Pancreas (tissue), 10 donors: ENCODE data around the gene VNN1. TPM values are rescaled to one million over a fixed set of nuclear protein-coding genes. Genes with fewer than 3 reads are reported as not detected.
"Not testable (repeated sequence)": the region's sequence is repeated elsewhere in the genome, so short reads cannot be mapped to it uniquely, and the experiment has no call there.

Experiments
- ATAC-seq, 4 donors: fragments of 200-7000 bp; cut with Tn5 transposase; one replicate each; pipeline versions ENCODE4 v1.8.0 to v1.9.1; 2020; ENCODE audit warnings: mild to moderate bottlenecking in 4 of 4, moderate library complexity in 4 of 4
- DNase-seq, 6 donors: peaks; one replicate each; pipeline ENCODE4 v3.0.0-alpha.2; 2020
- FAIRE-seq: peaks from 2 replicates; lab custom pipeline; 2012; peaks lifted over from hg19 to GRCh38; lab: Jason Lieb, UNC
- H3K27ac ChIP-seq, 4 donors: fragments of 200-600 bp; sonication (generic); 1 replicate in 3 of 4; 2 replicates in 1 of 4; pipeline versions ENCODE4 v1.5.0 to v1.8.0; 2020
- H3K27me3 ChIP-seq, 4 donors: fragments of 200-600 bp; one replicate each; pipeline ENCODE4 v1.8.0; 2021
- H3K36me3 ChIP-seq, 3 donors: fragments of 200-600 bp; sonication (generic) in 1 of 3; one replicate each; pipeline versions ENCODE4 v1.5.0 to v1.8.0; 2020 to 2021
- H3K4me1 ChIP-seq, 3 donors: fragments of 200-600 bp; one replicate each; pipeline ENCODE4 v1.8.0; 2021
- H3K4me3 ChIP-seq, 4 donors: fragments of 200-600 bp; sonication (generic) in 2 of 4; one replicate each; pipeline versions ENCODE4 v1.5.0 to v1.8.0; 2020 to 2021
- H3K9me3 ChIP-seq, 4 donors: fragments of 200-600 bp; one replicate each; pipeline ENCODE4 v1.8.0; 2021
- CTCF ChIP-seq, 4 donors: fragments of 200-600 bp; sonication (generic) in 3 of 4; IDR thresholded peaks; one replicate each; pipeline versions ENCODE4 v1.5.0 to v1.8.0; 2021; ENCODE audit warnings: antibody characterized with exemption in 4 of 4
- WGBS, 2 donors: extraction: QIAGEN DNeasy Blood & Tissue Kit; methylation state at CpG; one replicate each; pipeline ENCODE4 v1.1.7; 2013; 5-methylcytosine and 5-hydroxymethylcytosine counted together
- intact Hi-C, 3 donors: fragments of 100-400 bp; cut with DNase I; formaldehyde crosslinking; loops; one replicate each; pipeline versions ENCODE4 v1.11.1 to v1.14.2; 2022
- polyA plus RNA-seq, 2 donors: library from polyadenylated mRNA; stranded (reverse); fragments of 200-250 nt; gene quantifications; one replicate each; pipeline ENCODE4 v1.2.3, GENCODE V29; 2013
- total RNA-seq, 6 donors: library from RNA; stranded (reverse); fragmentation: NEBNext Ultra II Directional in 4 of 6; extraction: Animal tissue kit (Norgen Biotek cat#: 25700) in 4 of 6; gene quantifications; one replicate each; pipeline versions ENCODE4 v1.2.1 to v1.2.4, GENCODE V29; 2021 to 2023
- donor health status: healthy with polysubstance abuse.
- donor health status: DM: no; HTN: no; CAD: no; lungs with moderate emphysema.
- donor health status: DM: no; HTN: no; CAD: no.
- donor health status: control.
- donor health status: control.
- donor health status: Bipolar disorder and iron deficiency.
- donor health status: DM: yes; HTN: yes; CAD: no.
- donor health status: DM: no; HTN: no; CAD: no.
- donor health status: DM: no; HTN: no; CAD: no.
- donor health status: DM: yes; HTN: yes; CAD: no.

Gene VNN1
- total and polyA plus RNA-seq, 8 donors, result 0.13 to 4.7 (median 1.0) TPM

GRCh38 chr6:132648828-132649227 is 65.0 kb downstream of the VNN1 start:
- ATAC-seq (peak in 3 of 4 donors; percentile 36 to 81 (median 69)), DNase-seq (peak in 1 of 6 donors; percentile 27), FAIRE-seq (no peak)
- H3K27ac ChIP-seq, result no peak overlapping the region
- no peaks in the 10 kb centered on the region for H3K36me3 ChIP-seq
- intact Hi-C loops, result no loop called here
- no peak overlapping the region for H3K4me3 ChIP-seq
- peaks cover 7 to 16% (median 7%) of the 10 kb centered on the region in 3 donors for H3K4me1 ChIP-seq
- no peaks in the 10 kb centered on the region for H3K9me3 ChIP-seq
- no peaks in the 10 kb centered on the region for H3K27me3 ChIP-seq
- WGBS, 2 donors, result 18 to 23% methylated on average over 2 of the region's 2 CpGs
- TF ChIP-seq CTCF (IDR thresholded peaks at IDR 0.05), result no peak

GRCh38 chr6:132648356-132648755 is 65.5 kb downstream of the VNN1 start:
- DNase-seq (no peak), FAIRE-seq (no peak), ATAC-seq (peak in 3 of 4 donors; percentile 58 to 80 (median 77))
- intact Hi-C loops, result no loop called here
- Histone ChIP-seq H3K4me1 (peaks cover 7 to 16% (median 7%) of the 10 kb centered on the region in 3 donors), H3K36me3 (no peaks in the 10 kb centered on the region), H3K27me3 (no peaks in the 10 kb centered on the region), H3K4me3 (no peak overlapping the region), H3K27ac (peak overlapping the region in 1 of 4 donors; percentile 17), H3K9me3 (no peaks in the 10 kb centered on the region)
- WGBS, 2 donors, result 34 to 36% methylated on average over 2 of the region's 2 CpGs
- no peak for TF ChIP-seq CTCF (IDR thresholded peaks at IDR 0.05)

GRCh38 chr6:132643547-132643946 is 70.3 kb downstream of the VNN1 start:
- 84 to 91% methylated on average over 3 of the region's 3 CpGs for WGBS, 2 donors
- DNase-seq (no peak), FAIRE-seq (no peak)

GRCh38 chr6:132637135-132637534 is 76.7 kb downstream of the VNN1 start:
- FAIRE-seq, H3K4me3 ChIP-seq, DNase-seq, H3K4me1 ChIP-seq, ATAC-seq, H3K27me3 ChIP-seq, H3K36me3 ChIP-seq, H3K9me3 ChIP-seq, intact Hi-C loops, H3K27ac ChIP-seq: not testable (repeated sequence)
- 89 to 95% methylated on average over 1 of the region's 1 CpG for WGBS, 2 donors

More at GRCh38 chr6:132643547-132643946, 70.3 kb downstream of the VNN1 start:
- no peak for ATAC-seq
- no peaks in the 10 kb centered on the region for H3K27me3 ChIP-seq
- intact Hi-C loops, result no loop called here
- TF ChIP-seq CTCF (IDR thresholded peaks at IDR 0.05), result no peak
- no peaks in the 10 kb centered on the region for H3K36me3 ChIP-seq
- H3K4me3 ChIP-seq, result no peak overlapping the region
- H3K9me3 ChIP-seq, result no peaks in the 10 kb centered on the region
- peaks cover 2 to 9% (median 3%) of the 10 kb centered on the region in 3 donors for H3K4me1 ChIP-seq
- H3K27ac ChIP-seq, result no peak overlapping the region

GRCh38 chr6:132635906-132636305 is 77.9 kb downstream of the VNN1 start:
- H3K27ac ChIP-seq, intact Hi-C loops, FAIRE-seq, H3K4me1 ChIP-seq, H3K4me3 ChIP-seq, DNase-seq, H3K36me3 ChIP-seq, ATAC-seq, H3K27me3 ChIP-seq, H3K9me3 ChIP-seq: not testable (repeated sequence)
- WGBS, 2 donors, result 70 to 78% methylated on average over 3 of the region's 3 CpGs

GRCh38 chr6:132635288-132635687 is 78.6 kb downstream of the VNN1 start:
- ATAC-seq, H3K36me3 ChIP-seq, H3K4me1 ChIP-seq, H3K27me3 ChIP-seq, H3K27ac ChIP-seq, FAIRE-seq, intact Hi-C loops, H3K9me3 ChIP-seq, H3K4me3 ChIP-seq, DNase-seq: not testable (repeated sequence)
- WGBS, 2 donors, result 39 to 42% methylated on average over 3 of the region's 3 CpGs
